Measurements from ENCODE around the gene FZR1.

- TF ChIP-seq CTCF (IDR thresholded peaks at IDR 0.05; ENCODE audit: borderline replicate concordance, extremely low read depth, low read length, poor library complexity, severe bottlenecking) (no peak), EZH2 (IDR thresholded peaks at IDR 0.05; ENCODE audit: borderline replicate concordance, low read depth, low read length, severe bottlenecking) (no peak)
Measured at GRCh38 chr19:3530389-3530788, 24.3 kb downstream of the FZR1 start.

Data from DND-41 (cell line).